ENCODE data around the gene ATP13A4. TPM values are rescaled to one million over a fixed set of nuclear protein-coding genes. Genes with fewer than 3 reads are reported as not detected.

ATP13A4 gene
- total RNA-seq, 6 experiments from 2014 or later, result 0.06 to 1.3 (median 0.61) TPM

DNA sequence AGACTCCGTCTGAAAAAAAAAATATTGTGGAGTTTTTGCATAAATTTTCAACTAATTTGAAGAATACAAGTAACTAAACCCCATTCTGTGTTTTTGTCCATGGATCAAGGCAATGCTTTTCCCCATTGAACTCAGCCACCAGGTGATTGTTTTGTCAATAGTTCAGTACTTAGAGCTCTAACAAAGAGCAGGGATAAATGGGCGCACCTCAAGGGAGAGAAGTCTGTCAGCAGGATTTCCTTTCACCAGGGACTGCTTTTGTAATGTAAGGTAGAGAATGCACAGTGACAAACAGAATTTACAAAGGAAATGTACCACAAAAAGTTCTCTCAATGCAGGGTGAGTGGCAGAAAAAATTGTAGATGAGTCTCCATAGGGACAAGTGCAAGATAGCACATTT is 165.4 kb downstream of the ATP13A4 start:
- intact Hi-C loops (cut with DNase I), result no loop called here
- WGBS (ENCODE audit: insufficient coverage, low coverage, low lambda C conversion rate, missing lambda C conversion rate), result 65% methylated on average over 2 of the region's 2 CpGs
- H3K9me3 ChIP-seq, result no peaks in the 10 kb centered on the region
- no peak for TF ChIP-seq POLR2A (IDR thresholded peaks at IDR 0.05)
- TF ChIP-seq, protein P1, sequence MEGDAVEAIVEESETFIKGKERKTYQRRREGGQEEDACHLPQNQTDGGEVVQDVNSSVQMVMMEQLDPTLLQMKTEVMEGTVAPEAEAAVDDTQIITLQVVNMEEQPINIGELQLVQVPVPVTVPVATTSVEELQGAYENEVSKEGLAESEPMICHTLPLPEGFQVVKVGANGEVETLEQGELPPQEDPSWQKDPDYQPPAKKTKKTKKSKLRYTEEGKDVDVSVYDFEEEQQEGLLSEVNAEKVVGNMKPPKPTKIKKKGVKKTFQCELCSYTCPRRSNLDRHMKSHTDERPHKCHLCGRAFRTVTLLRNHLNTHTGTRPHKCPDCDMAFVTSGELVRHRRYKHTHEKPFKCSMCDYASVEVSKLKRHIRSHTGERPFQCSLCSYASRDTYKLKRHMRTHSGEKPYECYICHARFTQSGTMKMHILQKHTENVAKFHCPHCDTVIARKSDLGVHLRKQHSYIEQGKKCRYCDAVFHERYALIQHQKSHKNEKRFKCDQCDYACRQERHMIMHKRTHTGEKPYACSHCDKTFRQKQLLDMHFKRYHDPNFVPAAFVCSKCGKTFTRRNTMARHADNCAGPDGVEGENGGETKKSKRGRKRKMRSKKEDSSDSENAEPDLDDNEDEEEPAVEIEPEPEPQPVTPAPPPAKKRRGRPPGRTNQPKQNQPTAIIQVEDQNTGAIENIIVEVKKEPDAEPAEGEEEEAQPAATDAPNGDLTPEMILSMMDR (IDR thresholded peaks at IDR 0.05), result no peak
- no peak overlapping the region for H3K27ac ChIP-seq
- H3K36me3 ChIP-seq, result no peaks in the 10 kb centered on the region
- DNase-seq (no peak), ATAC-seq (no peak)
- H3K4me3 ChIP-seq, result no peak overlapping the region
- H3K27me3 ChIP-seq, result no peaks in the 10 kb centered on the region
- H3K4me1 ChIP-seq, result no peaks in the 10 kb centered on the region

DNA sequence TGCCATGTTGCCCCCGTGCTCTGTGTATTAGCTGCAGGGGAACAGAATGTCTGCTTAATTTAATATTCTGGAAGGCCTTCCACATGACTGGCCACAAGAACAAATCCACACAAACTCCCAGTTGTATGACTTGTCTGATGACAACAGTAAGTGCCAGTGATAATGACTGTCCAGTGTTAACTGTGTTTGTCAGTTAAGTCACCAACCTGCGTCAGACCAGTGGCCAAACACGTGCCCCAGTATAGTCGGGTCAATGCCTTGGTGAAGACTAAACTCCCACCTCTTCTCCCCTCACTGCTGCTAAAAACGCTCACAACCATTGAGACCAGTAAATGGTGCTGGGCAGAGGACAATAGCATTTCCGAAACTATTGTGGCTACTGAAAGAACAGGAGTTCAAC is 166.3 kb downstream of the ATP13A4 start:
- 46% methylated on average over 6 of the region's 6 CpGs for WGBS (ENCODE audit: insufficient coverage, low coverage, low lambda C conversion rate, missing lambda C conversion rate)
- no peak overlapping the region for H3K4me3 ChIP-seq
- intact Hi-C loops (cut with DNase I), result no loop called here
- no peaks in the 10 kb centered on the region for H3K36me3 ChIP-seq
- no peak for ATAC-seq
- H3K9me3 ChIP-seq, result no peaks in the 10 kb centered on the region
- H3K4me1 ChIP-seq, result no peaks in the 10 kb centered on the region
- no peak overlapping the region for H3K27ac ChIP-seq
- DNase-seq, result no peak
- TF ChIP-seq, protein P1 (IDR thresholded peaks at IDR 0.05), result no peak
- TF ChIP-seq POLR2A (IDR thresholded peaks at IDR 0.05), result no peak
- no peaks in the 10 kb centered on the region for H3K27me3 ChIP-seq

DNA sequence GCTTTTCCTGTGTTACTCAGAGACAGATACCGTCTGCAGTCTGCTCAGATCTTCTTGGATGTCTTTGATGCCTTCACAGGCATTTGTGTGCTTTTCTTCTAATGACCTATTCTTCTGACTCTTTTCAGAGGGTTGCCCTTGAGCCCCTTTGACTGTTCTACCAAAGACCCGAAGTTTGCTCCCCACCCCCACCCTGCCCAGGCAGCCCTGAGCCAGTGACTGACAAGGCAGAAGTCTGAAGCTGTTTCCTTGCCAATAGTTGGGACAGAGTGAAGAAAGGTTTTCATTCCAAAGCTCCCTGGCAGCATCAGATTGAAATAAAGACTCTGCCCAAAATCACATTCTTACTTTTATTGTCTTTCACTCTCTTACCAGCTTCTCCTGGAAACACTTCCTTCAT is 167.1 kb downstream of the ATP13A4 start:
- Histone ChIP-seq H3K4me3 (no peak overlapping the region), H3K27me3 (no peaks in the 10 kb centered on the region), H3K9me3 (no peaks in the 10 kb centered on the region), H3K27ac (no peak overlapping the region), H3K36me3 (no peaks in the 10 kb centered on the region), H3K4me1 (no peaks in the 10 kb centered on the region)
- ATAC-seq (no peak), DNase-seq (no peak)
- TF ChIP-seq POLR2A (IDR thresholded peaks at IDR 0.05), result no peak
- TF ChIP-seq, protein P1 (IDR thresholded peaks at IDR 0.05), result no peak
- intact Hi-C loops (cut with DNase I), result no loop called here
- WGBS (ENCODE audit: insufficient coverage, low coverage, low lambda C conversion rate, missing lambda C conversion rate), result 22% methylated on average over 2 of the region's 2 CpGs

DNA sequence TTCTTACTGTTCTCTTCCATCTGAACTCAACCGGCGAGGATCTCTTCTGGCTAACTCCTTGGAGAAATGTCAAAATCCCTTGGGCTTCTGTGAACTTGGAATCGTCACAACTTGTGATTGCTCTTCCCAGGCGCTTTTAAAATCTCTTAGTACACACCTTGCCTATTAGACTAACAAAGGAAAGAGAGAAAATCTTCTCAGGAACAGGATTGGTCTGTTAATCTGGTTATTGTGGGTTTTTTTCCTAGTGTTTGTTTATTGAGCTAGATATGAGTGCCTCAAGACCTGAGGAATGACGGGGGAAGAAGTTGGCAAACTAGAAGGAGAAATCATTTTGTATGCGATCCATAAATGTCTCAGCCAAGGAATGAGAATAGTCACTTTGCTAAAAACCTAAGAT is 176.0 kb downstream of the ATP13A4 start, which contains the start of gene ATP13A5:
TSS of gene ATP13A5 (minus strand) at position 48 of the 400 bp plus-strand sequence. CDS start at position 20, 28 bp downstream.
- no peaks in the 10 kb centered on the region for H3K4me1 ChIP-seq
- TF ChIP-seq, protein P1 (IDR thresholded peaks at IDR 0.05), result no peak
- TF ChIP-seq POLR2A (IDR thresholded peaks at IDR 0.05), result no peak
- no peaks in the 10 kb centered on the region for H3K27me3 ChIP-seq
- no peaks in the 10 kb centered on the region for H3K9me3 ChIP-seq
- WGBS (ENCODE audit: insufficient coverage, low coverage, low lambda C conversion rate, missing lambda C conversion rate), result 58% methylated on average over 6 of the region's 6 CpGs
- H3K36me3 ChIP-seq, result no peaks in the 10 kb centered on the region
- ATAC-seq (no peak), DNase-seq (no peak)
- H3K27ac ChIP-seq, result no peak within 1 kb of the TSS
- no peak within 1 kb of the TSS for H3K4me3 ChIP-seq
- intact Hi-C loops (cut with DNase I), result no loop called here

DNA sequence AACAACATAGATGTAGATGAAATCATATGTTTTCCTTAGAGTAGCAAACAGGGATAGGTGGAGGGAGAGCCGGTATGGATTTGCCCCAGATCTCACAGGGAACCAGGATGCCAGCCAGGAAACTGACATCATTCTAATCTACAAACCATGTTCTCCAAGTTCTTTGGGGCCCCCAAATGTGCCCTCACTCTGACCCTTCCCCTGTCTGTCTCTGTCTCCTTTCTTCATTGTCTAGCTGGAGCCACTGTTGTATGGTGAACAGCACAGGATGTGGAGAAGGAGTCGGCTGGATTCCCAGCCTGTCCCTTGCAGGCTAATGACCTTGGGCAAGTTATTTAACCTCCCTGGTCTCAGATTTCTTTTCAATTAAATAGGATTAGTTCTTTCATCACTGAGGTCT is 177.1 kb downstream of the ATP13A4 start:
- intact Hi-C loops (cut with DNase I), result no loop called here
- 28% methylated on average over 2 of the region's 2 CpGs for WGBS (ENCODE audit: insufficient coverage, low coverage, low lambda C conversion rate, missing lambda C conversion rate)

More for the DNA sequence above, 177.1 kb downstream of the ATP13A4 start:
- ATAC-seq (no peak), DNase-seq (no peak)
- no peaks in the 10 kb centered on the region for H3K36me3 ChIP-seq
- H3K27ac ChIP-seq, result no peak overlapping the region
- no peaks in the 10 kb centered on the region for H3K4me1 ChIP-seq
- H3K27me3 ChIP-seq, result no peaks in the 10 kb centered on the region
- H3K9me3 ChIP-seq, result no peaks in the 10 kb centered on the region
- no peak overlapping the region for H3K4me3 ChIP-seq
- no peak for TF ChIP-seq POLR2A (IDR thresholded peaks at IDR 0.05)
- TF ChIP-seq, protein P1 (IDR thresholded peaks at IDR 0.05), result no peak

Data from right lobe of liver (tissue), 6 donors.